ENCODE data around the gene PTGFRN.

PTGFRN gene

GRCh38 chr1:116919802-116920201 is 10.1 kb downstream of the PTGFRN start:
- TF ChIP-seq POLR2AphosphoS5 (IDR thresholded peaks at IDR 0.05; ENCODE audit: low read depth, low read length), result no peak
- TF ChIP-seq POLR2A (IDR thresholded peaks at IDR 0.05; ENCODE audit: low read depth, low read length), result no peak
- TF ChIP-seq TAF1 (IDR thresholded peaks at IDR 0.05; ENCODE audit: borderline replicate concordance, low read depth, low read length), result no peak
- DNase-seq (ENCODE audit: insufficient read length) (no peak), FAIRE-seq (no peak)

- FAIRE-seq (no peak), DNase-seq (ENCODE audit: insufficient read length) (no peak)
These were observed 10.5 kb downstream of the PTGFRN start for GRCh38 chr1:116920211-116920610.

GRCh38 chr1:116921301-116921885 is 11.7 kb downstream of the PTGFRN start:
- no peak for DNase-seq (ENCODE audit: insufficient read length)
- FAIRE-seq, result no peak
- TF ChIP-seq POLR2AphosphoS5 (IDR thresholded peaks at IDR 0.05; ENCODE audit: low read depth, low read length) (no peak), POLR2A (IDR thresholded peaks at IDR 0.05; ENCODE audit: low read depth, low read length) (no peak)

More at GRCh38 chr1:116920211-116920610, 10.5 kb downstream of the PTGFRN start:
- no peak for TF ChIP-seq POLR2AphosphoS5 (IDR thresholded peaks at IDR 0.05; ENCODE audit: low read depth, low read length)
- no peak for TF ChIP-seq TAF1 (IDR thresholded peaks at IDR 0.05; ENCODE audit: borderline replicate concordance, low read depth, low read length)
- no peak for TF ChIP-seq POLR2A (IDR thresholded peaks at IDR 0.05; ENCODE audit: low read depth, low read length)

GRCh38 chr1:116921937-116922336 is 12.2 kb downstream of the PTGFRN start:
- FAIRE-seq, result no peak
- DNase-seq (ENCODE audit: insufficient read length), result no peak
- TF ChIP-seq TAF1 (IDR thresholded peaks at IDR 0.05; ENCODE audit: borderline replicate concordance, low read depth, low read length) (no peak), POLR2A (IDR thresholded peaks at IDR 0.05; ENCODE audit: low read depth, low read length) (no peak), POLR2AphosphoS5 (IDR thresholded peaks at IDR 0.05; ENCODE audit: low read depth, low read length) (no peak)

GRCh38 chr1:116923421-116923820 is 13.7 kb downstream of the PTGFRN start:
- TF ChIP-seq POLR2AphosphoS5 (IDR thresholded peaks at IDR 0.05; ENCODE audit: low read depth, low read length) (no peak), POLR2A (IDR thresholded peaks at IDR 0.05; ENCODE audit: low read depth, low read length) (no peak), TAF1 (IDR thresholded peaks at IDR 0.05; ENCODE audit: borderline replicate concordance, low read depth, low read length) (no peak)
- FAIRE-seq, result no peak

GRCh38 chr1:116927049-116927798 is 17.5 kb downstream of the PTGFRN start:
- FAIRE-seq, result no peak
- TF ChIP-seq POLR2AphosphoS5 (IDR thresholded peaks at IDR 0.05; ENCODE audit: low read depth, low read length), result no peak
- TF ChIP-seq TAF1 (IDR thresholded peaks at IDR 0.05; ENCODE audit: borderline replicate concordance, low read depth, low read length), result no peak
- no peak for DNase-seq (ENCODE audit: insufficient read length)

More at GRCh38 chr1:116923421-116923820, 13.7 kb downstream of the PTGFRN start:
- DNase-seq (ENCODE audit: insufficient read length), result no peak

- TF ChIP-seq TAF1 (IDR thresholded peaks at IDR 0.05; ENCODE audit: borderline replicate concordance, low read depth, low read length) (no peak), POLR2A (IDR thresholded peaks at IDR 0.05; ENCODE audit: low read depth, low read length) (no peak), POLR2AphosphoS5 (IDR thresholded peaks at IDR 0.05; ENCODE audit: low read depth, low read length) (no peak)
- DNase-seq (ENCODE audit: insufficient read length), result no peak
- FAIRE-seq, result no peak
These were observed 20.4 kb downstream of the PTGFRN start for GRCh38 chr1:116929961-116930592.

GRCh38 chr1:116931016-116931918 is 21.6 kb downstream of the PTGFRN start:
- DNase-seq (ENCODE audit: insufficient read length), result no peak
- no peak for FAIRE-seq
- TF ChIP-seq TAF1 (IDR thresholded peaks at IDR 0.05; ENCODE audit: borderline replicate concordance, low read depth, low read length), result no peak
- TF ChIP-seq POLR2AphosphoS5 (IDR thresholded peaks at IDR 0.05; ENCODE audit: low read depth, low read length), result no peak
- no peak for TF ChIP-seq POLR2A (IDR thresholded peaks at IDR 0.05; ENCODE audit: low read depth, low read length)

GRCh38 chr1:116933606-116934515 is 24.1 kb downstream of the PTGFRN start:
- DNase-seq (ENCODE audit: insufficient read length) (no peak), FAIRE-seq (no peak)
- TF ChIP-seq TAF1 (IDR thresholded peaks at IDR 0.05; ENCODE audit: borderline replicate concordance, low read depth, low read length) (no peak), POLR2AphosphoS5 (IDR thresholded peaks at IDR 0.05; ENCODE audit: low read depth, low read length) (no peak), POLR2A (IDR thresholded peaks at IDR 0.05; ENCODE audit: low read depth, low read length) (no peak)

GRCh38 chr1:116934586-116935207 is 25.0 kb downstream of the PTGFRN start:
- no peak for TF ChIP-seq POLR2A (IDR thresholded peaks at IDR 0.05; ENCODE audit: low read depth, low read length)
- TF ChIP-seq POLR2AphosphoS5 (IDR thresholded peaks at IDR 0.05; ENCODE audit: low read depth, low read length), result no peak
- TF ChIP-seq TAF1 (IDR thresholded peaks at IDR 0.05; ENCODE audit: borderline replicate concordance, low read depth, low read length), result no peak
- DNase-seq (ENCODE audit: insufficient read length) (no peak), FAIRE-seq (peak; percentile 76)

All from GM12892 (cell line).